Right lobe of liver (tissue), 6 donors: Measurements from ENCODE around the gene TLE1. TPM values are rescaled to one million over a fixed set of nuclear protein-coding genes. Genes with fewer than 3 reads are reported as not detected.

ENCODE experiments used
- ATAC-seq, 4 donors: fragments of 200-7000 bp; cut with Tn5 transposase; one replicate each; pipeline ENCODE4 v1.9.1; 2020; ENCODE audit warnings: mild to moderate bottlenecking in 4 of 4, moderate library complexity in 4 of 4
- DNase-seq, 3 donors: peaks; one replicate each; pipeline ENCODE4 v3.0.0-alpha.2; 2020
- H3K27ac ChIP-seq, 3 donors: fragments of 200-600 bp; one replicate each; pipeline ENCODE4 v1.8.0; 2022
- H3K27me3 ChIP-seq, 2 donors: fragments of 200-600 bp; one replicate each; pipeline ENCODE4 v1.8.0; 2022
- H3K36me3 ChIP-seq, 4 donors: fragments of 200-600 bp; sonication (generic) in 1 of 4; one replicate each; pipeline versions ENCODE4 v1.5.1 to v1.8.0; 2017 to 2022; ENCODE audit warnings: control low read depth in 1 of 4
- H3K4me1 ChIP-seq, 4 donors: fragments of 200-600 bp; sonication (generic) in 1 of 4; one replicate each; pipeline versions ENCODE4 v1.5.1 to v1.8.0; 2017 to 2022; ENCODE audit warnings: control low read depth in 1 of 4
- H3K4me3 ChIP-seq, 3 donors: fragments of 200-600 bp; one replicate each; pipeline ENCODE4 v1.8.0; 2022
- H3K9me3 ChIP-seq, 4 donors: fragments of 200-600 bp; sonication (generic) in 1 of 4; one replicate each; pipeline versions ENCODE4 v1.5.1 to v1.8.0; 2017 to 2022; ENCODE audit warnings: control low read depth in 1 of 4
- CTCF ChIP-seq, 4 donors: fragments of 200-600 bp in 3 of 4; fragments of 450-650 bp in 1 of 4; IDR thresholded peaks; one replicate each; pipeline versions ENCODE4 v1.5.1 to v1.8.0; 2016 to 2022; ENCODE audit warnings: antibody characterized with exemption in 4 of 4, mild to moderate bottlenecking in 2 of 4
- POLR2A ChIP-seq: fragments of 450-650 bp; IDR thresholded peaks from one replicate; pipeline ENCODE4 v1.6.1; 2017; ENCODE audit warnings: antibody characterized with exemption, mild to moderate bottlenecking
- WGBS: methylation state at CpG from one replicate; pipeline ENCODE4 v1.1.6; 2018; ENCODE audit warnings: low coverage, low lambda C conversion rate; ENCODE audit not compliant: insufficient coverage; ENCODE audit errors: missing lambda C conversion rate; 5-methylcytosine and 5-hydroxymethylcytosine counted together
- intact Hi-C, 2 donors: fragments of 100-400 bp; cut with DNase I; formaldehyde crosslinking; loops; one replicate each; pipeline versions ENCODE4 v1.11.2 to v1.14.1; 2022
- total RNA-seq, 6 experiments: library from RNA; depleted of rRNA in 2 of 6; stranded (reverse); fragments of >200 nt in 2 of 6; fragmentation: NEBNext Ultra II Directional in 3 of 6; extraction: Animal tissue kit (Norgen Biotek cat#: 25700) in 3 of 6; gene quantifications; one replicate each; pipeline versions ENCODE4 v1.1.0 to v1.2.4, GENCODE V29; 2016 to 2023
- donor health status: DM: no; HTN: yes; CAD: no.
- donor health status: DM: no; HTN: no; CAD: no.
- donor health status: DM: no; HTN: no; CAD: no.
- donor health status: DM: no; HTN: yes; CAD: no.
- donor health status: DM: no; HTN: yes; CAD: no.

Gene TLE1
- total RNA-seq, 6 experiments from 2014 or later = 31.9 to 62.9 (median 58.0) TPM

GRCh38 chr9:81687521-81688261 lies 1.7 kb downstream of the TLE1 start:
- intact Hi-C loops = no loop called here
- H3K9me3 ChIP-seq = no peaks in the 10 kb centered on the region
- H3K27me3 ChIP-seq = no peaks in the 10 kb centered on the region
- TF ChIP-seq POLR2A (no peak), CTCF (IDR thresholded peaks at IDR 0.05) (no peak)
- peak overlapping the region; percentile 56 to 82 (median 76) for H3K4me3 ChIP-seq
- peak overlapping the region; percentile 77 to 94 (median 89) for H3K27ac ChIP-seq
- H3K4me1 ChIP-seq = peaks cover 0 to 40% (median 15%) of the 10 kb centered on the region in 4 donors
- H3K36me3 ChIP-seq = peaks cover 0 to 16% (median 2%) of the 10 kb centered on the region in 4 donors
- ATAC-seq = peak in 3 of 4 donors; percentile 2 to 4 (median 3)
- 0% methylated on average over 17 of the region's 51 CpGs for WGBS
- DNase-seq = peak; percentile 63 to 79 (median 70)

GRCh38 chr9:81686614-81687520 lies 2.5 kb downstream of the TLE1 start:
- Histone ChIP-seq H3K4me1 (peaks cover 0 to 42% (median 15%) of the 10 kb centered on the region in 4 donors), H3K4me3 (peak overlapping the region; percentile 56 to 82 (median 76)), H3K36me3 (peaks cover 0 to 16% (median 2%) of the 10 kb centered on the region in 4 donors), H3K27ac (peak overlapping the region; percentile 77 to 94 (median 89)), H3K9me3 (no peaks in the 10 kb centered on the region), H3K27me3 (no peaks in the 10 kb centered on the region)
- intact Hi-C loops = no loop called here
- TF ChIP-seq CTCF (IDR thresholded peaks at IDR 0.05) = peak; percentile 55 to 70 (median 62)
- TF ChIP-seq POLR2A = peak; percentile 44
- ATAC-seq (peak; percentile 58 to 68 (median 63)), DNase-seq (peak; percentile 90 to 94 (median 93))
- 3% methylated on average over 26 of the region's 36 CpGs for WGBS

- peak in 2 of 4 donors; percentile 1 to 34 for ATAC-seq
- intact Hi-C loops = no loop called here
- WGBS = 22% methylated on average over 5 of the region's 5 CpGs
Observed at GRCh38 chr9:81685763-81686613, 3.4 kb downstream of the TLE1 start.

More at GRCh38 chr9:81685763-81686613, 3.4 kb downstream of the TLE1 start:
- Histone ChIP-seq H3K27ac (peak overlapping the region in 2 of 3 donors; percentile 32 to 44), H3K27me3 (no peaks in the 10 kb centered on the region), H3K36me3 (peaks cover 0 to 16% (median 2%) of the 10 kb centered on the region in 4 donors), H3K4me1 (peaks cover 0 to 42% (median 15%) of the 10 kb centered on the region in 4 donors), H3K4me3 (peak overlapping the region; percentile 56 to 82 (median 76)), H3K9me3 (no peaks in the 10 kb centered on the region)
- DNase-seq = peak in 1 of 3 donors; percentile 77
- TF ChIP-seq CTCF (IDR thresholded peaks at IDR 0.05) = no peak
- no peak for TF ChIP-seq POLR2A
